Ishikawa (cell line): ENCODE data around the gene BANP.

Experiments used
- CEBPB ChIP-seq: IDR thresholded peaks from 2 replicates; pipeline ENCODE4 v1.6.1; 2012
- CREB1 ChIP-seq: IDR thresholded peaks from 2 replicates; pipeline ENCODE4 v1.6.1; 2012; ENCODE audit warnings: low read depth
- EGR1 ChIP-seq: IDR thresholded peaks from 2 replicates; pipeline ENCODE4 v1.6.1; 2012
- EP300 ChIP-seq: IDR thresholded peaks from 2 replicates; pipeline ENCODE4 v1.6.1; 2012; ENCODE audit warnings: borderline replicate concordance
- FOXM1 ChIP-seq: IDR thresholded peaks from 2 replicates; pipeline ENCODE4 v1.6.1; 2012; ENCODE audit warnings: low read depth, borderline replicate concordance
- MAX ChIP-seq: IDR thresholded peaks from 2 replicates; pipeline ENCODE4 v1.6.1; 2012
- NFIC ChIP-seq: IDR thresholded peaks from 2 replicates; pipeline ENCODE4 v1.6.1; 2012
- RAD21 ChIP-seq: IDR thresholded peaks from 2 replicates; pipeline ENCODE4 v1.6.1; 2012; ENCODE audit warnings: low read depth
- REST ChIP-seq: IDR thresholded peaks from 2 replicates; pipeline ENCODE4 v1.6.1; 2012; ENCODE audit warnings: low read depth, mild to moderate bottlenecking
- TAF1 ChIP-seq: IDR thresholded peaks from 2 replicates; pipeline ENCODE4 v1.6.1; 2012; ENCODE audit warnings: low read depth, mild to moderate bottlenecking
- TCF12 ChIP-seq: IDR thresholded peaks from 2 replicates; pipeline ENCODE4 v1.6.1; 2012; ENCODE audit warnings: low read depth
- TEAD4 ChIP-seq: IDR thresholded peaks from 2 replicates; pipeline ENCODE4 v1.6.1; 2012
- USF1 ChIP-seq: IDR thresholded peaks from 2 replicates; pipeline ENCODE4 v1.6.1; 2012
- YY1 ChIP-seq: IDR thresholded peaks from 2 replicates; pipeline ENCODE4 v1.6.1; 2012; ENCODE audit warnings: low read depth
- ZBTB7A ChIP-seq: IDR thresholded peaks from 2 replicates; pipeline ENCODE4 v1.6.1; 2012; ENCODE audit warnings: low read depth

The BANP gene

GRCh38 chr16:88035292-88035691 is 84.1 kb downstream of the BANP start:
- TF ChIP-seq YY1, result no peak
- no peak for TF ChIP-seq FOXM1
- no peak for TF ChIP-seq USF1
- TF ChIP-seq RAD21, result no peak
- TF ChIP-seq MAX, result no peak
- TF ChIP-seq REST, result no peak
- no peak for TF ChIP-seq EGR1
- TF ChIP-seq CREB1, result no peak
- no peak for TF ChIP-seq CEBPB
- TF ChIP-seq ZBTB7A, result no peak

GRCh38 chr16:88039591-88039990 is 88.4 kb downstream of the BANP start:
- TF ChIP-seq TAF1, result no peak
- no peak for TF ChIP-seq FOXM1
- TF ChIP-seq REST, result no peak
- no peak for TF ChIP-seq EGR1
- TF ChIP-seq ZBTB7A, result no peak
- TF ChIP-seq CREB1, result no peak
- TF ChIP-seq CEBPB, result no peak
- TF ChIP-seq EP300, result no peak

- TF ChIP-seq CEBPB (no peak), TAF1 (no peak), EP300 (no peak), EGR1 (no peak), NFIC (no peak)
These were observed 94.6 kb downstream of the BANP start for GRCh38 chr16:88045820-88046303.

GRCh38 chr16:88047462-88047861 is 96.2 kb downstream of the BANP start:
- no peak for TF ChIP-seq REST
- TF ChIP-seq CREB1, result no peak
- TF ChIP-seq CEBPB, result no peak

GRCh38 chr16:88048985-88049384 is 97.8 kb downstream of the BANP start:
- TF ChIP-seq MAX (no peak), REST (no peak), TAF1 (no peak), CREB1 (no peak), TCF12 (no peak), YY1 (no peak), FOXM1 (no peak), RAD21 (no peak), TEAD4 (no peak), CEBPB (no peak), EP300 (no peak), USF1 (no peak)
